GM12892 (cell line): ENCODE measurements around the gene ATP6V0A4.

Source experiments
- POLR2A ChIP-seq: IDR thresholded peaks from 2 replicates; pipeline ENCODE4 v1.6.1; 2011; ENCODE audit warnings: low read depth, low read length, control low read depth
- POLR2AphosphoS5 ChIP-seq: IDR thresholded peaks from 2 replicates; pipeline ENCODE4 v1.6.1; 2011; ENCODE audit warnings: low read depth, low read length, control low read depth
- TAF1 ChIP-seq: IDR thresholded peaks from 2 replicates; pipeline ENCODE4 v1.6.1; 2011; ENCODE audit warnings: low read depth, mild to moderate bottlenecking, control low read depth, low read length, borderline replicate concordance

- no peak for TF ChIP-seq POLR2AphosphoS5
- no peak for TF ChIP-seq POLR2A
- TF ChIP-seq TAF1 = no peak
These were observed 113.7 kb downstream of the ATP6V0A4 start for GRCh38 chr7:138684340-138684739.
